GM18526 (cell line): ENCODE results near the gene RCOR3.

Source experiments
- POLR2A ChIP-seq: IDR thresholded peaks from 3 replicates; pipeline ENCODE4 v1.6.1; 2011; ENCODE audit not compliant: insufficient read length; ENCODE audit errors: extremely low read depth

The RCOR3 gene

DNA sequence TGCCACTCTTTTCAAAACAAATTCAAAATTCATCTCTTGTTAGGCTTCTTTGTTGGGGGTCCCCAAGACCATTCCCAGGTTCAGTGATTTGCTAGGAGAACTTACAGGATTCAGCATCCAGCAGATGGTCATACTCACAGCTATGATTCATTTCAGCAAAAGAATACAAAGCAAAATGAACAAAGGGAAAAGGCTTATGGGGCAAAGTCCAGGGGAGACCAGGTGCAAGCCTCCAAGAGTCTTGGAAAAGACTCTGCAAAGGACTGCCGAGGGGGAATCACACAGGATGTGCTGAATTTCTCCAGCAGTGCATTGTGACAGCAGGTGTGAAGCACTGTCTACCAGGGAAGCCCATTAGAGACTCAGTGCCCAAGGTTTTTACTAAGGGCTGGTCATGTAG is 74.7 kb downstream of the RCOR3 start:
- TF ChIP-seq POLR2A: no peak

DNA sequence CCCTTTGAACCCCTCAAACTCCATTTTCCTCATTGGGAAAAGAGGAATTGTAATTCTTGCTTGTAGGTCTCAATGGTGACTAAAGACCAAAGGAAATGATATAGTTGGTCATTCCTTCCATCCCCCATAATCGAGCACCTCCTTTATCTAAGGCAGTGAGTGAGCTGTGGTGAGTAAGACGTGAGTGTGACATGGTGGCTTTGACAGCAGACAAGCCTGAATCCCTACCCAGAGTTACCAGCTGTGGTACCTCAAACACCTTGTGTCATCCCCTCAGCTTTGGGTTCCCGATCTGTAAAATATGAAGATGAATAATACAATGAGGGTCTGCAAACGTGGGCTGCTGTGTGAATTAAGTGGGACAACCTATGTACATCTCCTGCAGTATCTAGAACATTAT is 75.8 kb downstream of the RCOR3 start:
- no peak for TF ChIP-seq POLR2A

DNA sequence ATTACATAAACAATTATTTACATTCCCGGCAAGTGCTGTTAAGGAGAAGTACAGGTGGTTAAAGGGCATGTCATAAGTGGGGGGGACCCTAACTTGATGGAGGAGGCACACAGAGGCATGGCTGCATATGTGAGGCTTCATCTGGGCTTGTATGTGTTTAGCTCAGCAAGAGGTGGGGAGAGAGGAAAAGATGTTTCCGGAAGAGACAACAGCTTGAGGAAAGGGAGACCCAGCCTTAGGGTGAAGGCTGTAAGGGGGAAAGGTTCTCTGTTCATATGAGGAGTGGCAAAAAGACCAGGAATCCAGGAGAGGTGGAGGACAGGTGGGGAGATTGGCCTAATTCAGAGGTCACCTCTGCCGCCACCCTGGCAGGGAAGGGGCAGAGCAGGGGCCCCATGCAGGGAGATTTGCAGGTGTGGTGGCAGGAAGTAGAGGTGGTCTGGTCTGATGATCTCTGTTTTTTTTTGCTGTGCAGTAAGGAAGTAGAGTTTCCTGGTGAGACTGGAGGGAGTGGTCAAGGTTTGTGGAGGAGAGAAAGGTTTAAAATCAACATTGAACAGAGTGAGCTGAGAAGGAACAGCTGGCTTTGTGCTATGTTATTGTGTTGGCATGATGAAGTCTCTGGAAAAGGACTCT is 76.5 kb downstream of the RCOR3 start:
- no peak for TF ChIP-seq POLR2A

DNA sequence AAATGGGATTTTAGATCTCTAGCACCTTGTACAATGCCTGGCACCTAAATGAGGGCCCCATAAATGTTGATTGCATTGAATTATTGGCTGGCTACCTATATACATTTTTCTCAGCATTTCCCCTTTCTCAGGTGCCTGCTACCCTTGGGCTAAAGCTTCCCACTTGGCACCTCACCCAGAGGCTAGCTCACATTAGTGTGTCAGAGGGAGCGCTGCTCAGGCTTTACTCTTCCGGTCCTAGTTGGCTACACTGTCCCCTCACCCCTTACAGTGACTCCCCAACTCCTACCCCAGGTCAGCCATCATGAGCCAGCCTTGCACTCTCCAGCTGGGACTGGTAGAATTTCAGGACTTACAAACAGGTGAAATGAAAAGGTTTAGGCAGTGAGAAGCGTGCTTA is 77.0 kb downstream of the RCOR3 start:
- no peak for TF ChIP-seq POLR2A

- no peak for TF ChIP-seq POLR2A
Measured at GRCh38 chr1:211336775-211337174, 77.6 kb downstream of the RCOR3 start.

- no peak for TF ChIP-seq POLR2A
Measured at GRCh38 chr1:211337430-211338223, 78.5 kb downstream of the RCOR3 start.

DNA sequence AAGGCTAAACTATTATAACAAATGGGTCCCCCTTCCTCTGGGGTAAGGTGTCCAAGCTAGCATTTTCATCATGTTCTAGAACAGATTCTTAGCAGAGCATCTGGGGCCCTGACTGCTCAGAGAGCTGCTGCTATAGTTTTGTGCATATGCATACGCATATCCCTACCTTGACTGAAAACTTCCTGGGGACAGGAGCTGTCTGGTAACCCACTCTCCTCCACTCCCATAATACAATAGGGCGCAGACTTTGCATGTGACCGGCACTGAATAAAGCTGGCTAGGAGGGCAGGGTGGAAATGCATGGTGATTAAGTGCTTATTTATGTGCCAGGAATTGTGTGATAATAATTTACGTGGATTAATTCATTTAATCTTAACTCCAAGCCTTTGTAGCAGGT is 79.1 kb downstream of the RCOR3 start:
- TF ChIP-seq POLR2A: no peak

DNA sequence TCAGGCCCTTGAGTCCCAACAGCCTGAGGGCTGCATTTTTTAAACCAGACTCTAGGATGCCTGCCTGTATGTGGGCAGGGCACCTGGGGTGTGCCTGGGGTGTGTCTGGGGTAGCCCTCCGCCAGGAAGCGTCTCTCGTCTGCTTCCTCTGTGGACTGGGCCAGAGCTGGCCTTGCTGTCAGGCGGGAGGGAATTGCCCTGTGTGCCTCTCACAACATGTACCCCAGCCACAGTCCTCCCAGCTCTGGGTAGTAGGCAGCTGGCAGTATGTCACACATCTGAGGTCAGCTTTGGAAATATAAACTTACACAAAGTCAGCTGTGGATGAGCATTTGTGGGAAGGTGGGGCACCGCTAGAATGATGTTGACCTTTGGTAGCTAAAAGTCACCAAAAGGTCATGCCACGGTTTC is 80.5 kb downstream of the RCOR3 start:
- no peak for TF ChIP-seq POLR2A

DNA sequence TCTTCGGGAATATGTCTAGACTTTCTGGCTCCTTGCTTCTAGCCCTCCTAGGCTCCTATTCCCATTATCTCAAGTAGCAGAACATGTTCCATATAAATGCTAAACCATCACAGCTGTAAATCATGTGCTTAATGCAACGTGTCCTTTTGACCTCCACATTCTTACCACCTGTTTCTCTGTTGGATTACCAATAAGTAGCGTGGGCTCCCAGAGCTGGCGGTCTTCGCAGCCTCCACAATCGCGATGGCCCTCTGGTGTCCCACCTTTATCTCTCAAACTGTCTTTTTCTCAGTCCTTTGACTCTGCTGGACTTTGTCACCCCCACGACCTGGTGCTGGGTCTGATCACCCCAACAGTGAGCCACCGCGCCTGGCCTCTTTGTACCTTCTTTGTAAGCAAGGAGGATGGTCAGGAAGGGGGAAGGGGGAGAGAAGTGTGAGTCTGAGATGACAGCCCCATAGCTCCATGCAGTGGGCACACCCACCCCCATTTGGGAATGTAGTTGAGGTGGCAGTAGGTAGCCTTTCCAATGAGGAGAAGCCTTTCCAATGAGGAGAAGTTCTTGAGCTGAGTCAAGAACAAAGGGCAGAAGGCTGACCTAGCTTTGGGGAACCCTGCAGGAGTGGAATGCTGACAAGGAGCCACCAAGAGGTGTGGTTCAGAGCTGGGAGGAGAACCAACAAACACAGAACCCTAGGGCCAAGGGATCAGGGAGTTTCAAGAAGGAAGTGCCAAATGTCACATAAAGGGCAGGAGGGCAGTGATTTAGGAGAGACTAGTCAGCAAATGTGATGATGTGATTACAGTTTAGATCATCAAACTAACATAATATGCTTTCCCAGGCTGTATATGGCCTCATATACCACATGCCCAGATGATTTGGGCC is 81.7 kb downstream of the RCOR3 start:
- TF ChIP-seq POLR2A: no peak

DNA sequence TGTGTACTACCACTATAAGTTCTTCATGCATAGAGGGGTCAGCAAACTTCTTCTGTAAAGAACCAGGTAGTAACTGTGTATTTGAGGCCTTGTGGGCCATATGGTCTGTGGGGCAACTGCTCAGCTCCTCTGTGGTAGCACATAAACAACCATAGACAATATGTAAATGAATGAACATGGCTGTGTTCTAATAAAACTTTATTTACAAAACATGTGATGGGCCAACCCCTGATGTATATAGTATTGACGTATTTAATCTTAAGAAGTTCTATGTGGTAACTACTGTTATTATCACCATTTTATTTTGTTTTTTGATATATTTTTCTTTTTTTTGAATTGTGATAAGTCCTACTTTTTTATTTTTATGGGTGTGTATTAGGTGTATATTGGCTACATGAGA is 82.8 kb downstream of the RCOR3 start:
- TF ChIP-seq POLR2A: no peak

DNA sequence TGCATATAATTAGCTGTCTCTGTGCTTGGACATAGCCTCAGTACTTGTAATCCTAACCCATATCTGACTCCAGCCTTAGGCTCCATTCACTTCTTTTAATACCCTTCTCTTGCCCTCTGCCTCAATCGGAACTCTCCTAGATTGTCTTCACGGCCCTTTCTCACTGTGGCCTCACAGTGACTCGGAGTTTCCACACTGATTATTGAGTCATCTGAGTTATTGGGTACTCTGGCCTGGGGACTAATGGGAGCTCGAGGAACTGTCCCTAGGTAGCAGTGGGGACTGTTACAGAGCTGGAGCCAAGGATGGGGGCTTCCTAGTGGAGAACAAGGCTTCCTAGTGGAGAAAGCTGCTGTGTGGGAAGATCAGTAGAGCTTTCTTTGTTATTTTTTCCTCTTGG is 84.4 kb downstream of the RCOR3 start:
- TF ChIP-seq POLR2A: no peak

DNA sequence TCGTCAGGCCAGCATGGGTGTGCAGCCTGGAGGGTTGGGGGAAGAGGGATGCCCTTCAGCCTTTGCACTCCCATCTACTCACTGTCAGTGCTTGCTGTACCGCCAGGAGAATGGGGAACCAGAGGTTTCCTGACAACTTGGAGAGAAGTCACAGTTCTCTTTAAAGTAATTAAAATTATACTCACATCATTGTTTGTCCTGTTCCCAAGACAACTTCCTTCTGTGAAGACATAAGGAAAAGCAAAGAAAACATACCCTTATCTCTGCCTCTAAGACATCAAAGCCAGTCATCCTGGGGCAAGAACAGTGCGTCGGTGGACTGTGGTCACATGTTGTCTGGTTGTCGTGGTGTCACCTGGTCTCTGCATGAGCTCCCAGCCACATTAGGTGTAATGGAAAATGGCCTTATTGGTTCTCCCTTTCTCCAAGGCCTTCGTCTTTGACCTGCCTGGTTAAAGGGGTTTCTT is 85.0 kb downstream of the RCOR3 start:
- TF ChIP-seq POLR2A: no peak

DNA sequence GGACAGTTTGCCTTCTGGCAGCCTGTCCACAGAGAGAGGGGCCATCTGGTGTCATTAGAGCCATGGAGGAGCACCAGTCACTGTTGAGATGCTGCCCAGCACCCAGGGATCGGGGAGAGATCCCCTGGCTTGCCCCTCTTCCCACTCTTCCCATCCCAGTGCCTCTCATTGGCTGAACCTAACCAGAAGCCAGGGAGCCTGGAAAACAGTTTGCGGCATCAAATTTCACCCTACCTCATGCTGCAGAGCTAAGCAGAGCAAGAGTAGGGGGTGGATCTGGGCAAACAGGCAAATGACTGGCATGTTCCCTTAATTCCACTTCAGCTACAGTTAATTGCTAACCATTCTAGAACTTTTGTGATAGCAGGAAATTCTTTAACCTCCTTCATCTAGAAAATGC is 86.6 kb downstream of the RCOR3 start:
- no peak for TF ChIP-seq POLR2A

DNA sequence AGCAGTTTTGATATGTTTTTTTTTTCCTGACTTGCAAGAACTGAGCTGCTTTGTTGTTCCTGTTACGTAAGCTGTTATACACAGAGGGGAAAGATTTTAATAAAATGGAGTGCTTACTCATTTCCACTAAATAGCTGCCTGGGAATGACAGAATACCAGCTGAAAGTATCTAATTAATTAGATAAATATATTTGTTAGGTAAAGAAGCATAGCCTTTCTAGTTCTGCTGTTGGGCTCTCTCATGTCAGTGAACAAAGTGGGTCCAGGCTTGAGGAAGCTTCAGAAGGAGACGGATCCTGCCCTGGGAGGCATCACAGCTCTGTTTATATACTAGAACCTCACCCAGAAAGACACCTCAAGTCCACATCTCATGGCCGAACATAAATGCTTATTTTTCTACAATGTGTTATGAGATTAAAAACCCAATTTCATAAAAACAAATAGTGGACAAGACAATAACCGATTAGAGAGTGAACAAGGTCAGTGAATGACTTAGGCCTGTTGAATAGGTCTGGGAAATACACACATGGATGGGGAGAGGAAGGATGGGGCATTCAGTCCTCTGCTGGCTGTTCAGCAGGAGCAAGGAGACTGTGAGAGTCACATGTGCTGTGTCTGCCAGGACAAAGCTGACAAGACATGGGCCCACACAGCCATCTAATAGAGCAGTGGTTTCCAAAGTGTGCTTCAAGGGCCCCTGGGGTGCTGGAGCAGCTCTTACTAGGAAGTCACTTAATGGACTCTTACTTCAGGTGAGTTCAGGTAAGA is 88.1 kb downstream of the RCOR3 start:
- no peak for TF ChIP-seq POLR2A

GRCh38 chr1:211348547-211348946 is 89.4 kb downstream of the RCOR3 start:
- TF ChIP-seq POLR2A: no peak

DNA sequence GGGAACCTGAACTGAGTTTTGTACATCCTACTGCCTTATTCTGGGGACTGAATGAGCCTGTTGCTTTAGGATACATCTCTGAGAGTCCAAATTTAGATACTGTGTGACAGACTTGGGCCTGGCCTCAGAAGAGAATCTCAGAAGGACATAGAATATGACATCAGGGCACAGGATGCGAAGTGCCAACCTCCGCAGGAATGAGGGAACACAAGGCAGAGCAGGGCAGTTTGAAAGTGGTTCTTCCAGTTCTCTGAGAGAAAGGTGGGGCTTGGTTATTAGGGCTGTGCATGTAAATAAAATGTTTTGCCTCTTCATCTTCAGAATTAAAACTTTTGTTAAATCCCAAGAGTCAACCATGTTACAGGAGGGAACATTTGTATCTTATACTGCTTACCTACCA is 90.6 kb downstream of the RCOR3 start:
- no peak for TF ChIP-seq POLR2A

GRCh38 chr1:211352465-211352864 is 93.3 kb downstream of the RCOR3 start:
- no peak for TF ChIP-seq POLR2A
